ENCODE measurements around the gene KRT4.
"Not testable (repeated sequence)": the region's sequence is repeated elsewhere in the genome, so short reads cannot be mapped to it uniquely, and the experiment has no call there.

KRT4 gene

GRCh38 chr12:52763036-52763659 lies 50.8 kb downstream of the KRT4 start:
- no peak overlapping the region for H3K4me3 ChIP-seq (ENCODE audit: low read depth, low read length)
- DNase-seq (ENCODE audit: low read depth), result no peak

GRCh38 chr12:52761802-52762201 lies 52.1 kb downstream of the KRT4 start:
- DNase-seq (ENCODE audit: low read depth), result no peak
- H3K4me3 ChIP-seq (ENCODE audit: low read depth, low read length), result no peak overlapping the region

DNA sequence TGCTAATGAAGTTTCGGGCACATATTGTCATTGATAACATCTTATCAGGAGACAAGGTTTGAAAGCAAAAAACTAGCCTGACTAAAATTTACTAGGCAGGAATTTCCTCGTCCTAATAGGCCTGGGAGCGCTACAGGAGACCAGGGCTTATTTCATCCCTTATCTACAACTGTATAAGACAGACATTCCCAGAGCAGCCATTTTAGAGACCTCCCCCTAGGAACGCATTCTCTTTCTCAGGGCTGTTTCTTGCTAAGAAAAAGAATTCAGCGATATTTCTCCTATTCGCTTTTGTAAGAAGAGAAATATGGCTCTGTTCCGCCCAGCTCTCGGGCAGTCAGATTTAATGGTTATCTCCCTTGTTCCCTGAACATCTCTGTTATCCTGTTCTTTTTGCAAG lies 52.7 kb downstream of the KRT4 start:
- DNase-seq (ENCODE audit: low read depth); H3K4me3 ChIP-seq (ENCODE audit: low read depth, low read length): not testable (repeated sequence)

- H3K4me3 ChIP-seq (ENCODE audit: low read depth, low read length), result no peak overlapping the region
- no peak for DNase-seq (ENCODE audit: low read depth)
Measured at GRCh38 chr12:52760623-52761022, 53.3 kb downstream of the KRT4 start.

GRCh38 chr12:52759695-52760094 lies 54.2 kb downstream of the KRT4 start:
- H3K4me3 ChIP-seq (ENCODE audit: low read depth, low read length), result no peak overlapping the region
- no peak for DNase-seq (ENCODE audit: low read depth)

GRCh38 chr12:52759218-52759617 lies 54.7 kb downstream of the KRT4 start:
- no peak for DNase-seq (ENCODE audit: low read depth)
- H3K4me3 ChIP-seq (ENCODE audit: low read depth, low read length), result no peak overlapping the region

- no peak overlapping the region for H3K4me3 ChIP-seq (ENCODE audit: low read depth, low read length)
- DNase-seq (ENCODE audit: low read depth), result no peak
Measured at GRCh38 chr12:52757449-52758176, 56.3 kb downstream of the KRT4 start.

Measured in skeletal muscle cell (primary cell).